Bladder microvascular endothelial cell (primary cell): Measurements from ENCODE around the gene SEC22C. TPM values are rescaled to one million over a fixed set of nuclear protein-coding genes. Genes with fewer than 3 reads are reported as not detected.

Experiments used
- total RNA-seq: library from RNA; depleted of rRNA; stranded (reverse); fragments of >200 nt; gene quantifications from 2 replicates; pipeline ENCODE4 v1.2.3, GENCODE V29; 2014

The SEC22C gene, protein sequence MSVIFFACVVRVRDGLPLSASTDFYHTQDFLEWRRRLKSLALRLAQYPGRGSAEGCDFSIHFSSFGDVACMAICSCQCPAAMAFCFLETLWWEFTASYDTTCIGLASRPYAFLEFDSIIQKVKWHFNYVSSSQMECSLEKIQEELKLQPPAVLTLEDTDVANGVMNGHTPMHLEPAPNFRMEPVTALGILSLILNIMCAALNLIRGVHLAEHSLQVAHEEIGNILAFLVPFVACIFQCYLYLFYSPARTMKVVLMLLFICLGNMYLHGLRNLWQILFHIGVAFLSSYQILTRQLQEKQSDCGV
- 49.9 and 81.4 TPM in 2 replicates for total RNA-seq

DNA sequence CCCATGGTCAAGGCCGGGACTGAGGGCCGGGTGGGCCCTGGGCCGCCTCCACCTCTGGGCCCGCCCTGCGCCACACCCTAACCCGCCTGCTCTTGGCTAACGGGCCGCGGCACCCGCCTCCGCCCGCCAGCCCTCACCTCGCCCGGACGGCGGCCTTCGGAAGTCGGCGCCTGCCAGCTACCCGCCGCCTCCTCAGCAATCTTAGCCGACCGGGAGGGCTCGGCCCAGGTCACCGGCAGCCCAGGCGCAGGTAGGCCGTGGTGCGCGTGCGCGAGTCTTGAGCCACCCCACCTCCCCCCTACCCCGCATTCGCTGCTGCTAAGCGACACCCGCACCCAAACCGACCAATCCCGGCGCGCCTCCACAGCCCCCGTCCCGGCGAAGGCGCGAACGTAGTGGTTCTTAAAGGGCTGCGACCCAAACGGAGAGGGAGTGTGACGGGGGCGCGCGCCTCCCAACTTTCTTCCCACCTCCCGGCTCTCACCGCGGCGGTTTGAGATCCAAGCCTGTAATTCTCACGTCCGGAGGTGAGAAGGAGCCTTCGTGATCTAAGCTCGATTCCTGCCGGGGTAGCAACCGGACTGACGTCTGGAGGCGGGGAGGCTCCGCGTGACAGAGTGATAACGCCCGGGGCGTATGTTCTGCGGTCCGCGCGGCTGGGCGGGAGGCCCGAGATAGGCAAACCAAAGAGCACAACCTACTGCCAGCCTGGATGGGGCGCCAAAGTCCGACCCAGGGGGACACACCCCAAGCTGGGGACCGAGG, at the start of gene SEC22C:
TSS of gene SEC22C (minus strand) at position 259 of the 765 bp plus-strand sequence. CDS start 12,921 bp downstream, outside the sequence.

DNA sequence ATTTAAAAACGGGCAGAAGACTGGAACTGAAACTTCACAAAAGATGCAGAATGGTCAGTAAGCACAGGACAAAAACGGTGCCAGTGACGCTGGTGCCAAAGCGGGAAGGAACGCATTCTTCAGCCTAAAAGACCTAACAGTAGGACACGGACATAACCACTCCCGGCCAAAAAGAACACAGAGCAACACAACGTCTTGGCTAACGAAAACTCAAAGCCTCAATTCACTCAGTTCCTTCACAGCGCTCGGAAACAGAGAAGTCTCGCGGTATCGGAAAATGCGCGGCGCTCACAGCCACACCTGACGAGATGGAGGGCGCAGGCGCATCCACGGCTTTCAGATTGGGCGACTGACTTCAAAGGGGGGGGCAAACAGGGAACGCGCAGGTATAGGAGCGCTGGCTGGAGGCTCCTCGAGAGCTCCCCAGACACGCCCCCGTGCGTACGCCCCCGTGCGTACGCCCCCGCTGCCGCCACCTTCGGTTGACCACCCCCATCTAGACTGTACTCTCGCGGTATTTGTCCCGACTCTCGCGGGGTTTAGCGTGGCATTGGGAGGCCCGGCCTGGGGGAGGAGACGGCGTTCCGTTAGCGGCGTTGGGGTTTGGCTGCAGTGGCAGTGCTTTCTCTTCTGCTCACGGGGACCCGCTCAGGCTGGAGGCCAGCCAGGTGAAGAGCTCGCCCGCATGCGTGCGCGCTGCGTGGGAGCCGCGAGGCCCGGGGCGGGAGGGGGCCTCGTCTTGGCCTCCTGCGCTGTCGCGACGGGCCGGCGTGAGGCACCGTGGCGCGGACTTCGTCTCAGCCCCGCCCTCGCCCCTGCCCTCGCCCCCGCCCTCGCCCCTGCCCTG, 18.6 kb upstream of the SEC22C start, which contains the start of gene NKTR:
TSS of gene NKTR (plus strand) at position 576 of the 847 bp plus-strand sequence. CDS start 321 bp downstream, outside the sequence.

DNA sequence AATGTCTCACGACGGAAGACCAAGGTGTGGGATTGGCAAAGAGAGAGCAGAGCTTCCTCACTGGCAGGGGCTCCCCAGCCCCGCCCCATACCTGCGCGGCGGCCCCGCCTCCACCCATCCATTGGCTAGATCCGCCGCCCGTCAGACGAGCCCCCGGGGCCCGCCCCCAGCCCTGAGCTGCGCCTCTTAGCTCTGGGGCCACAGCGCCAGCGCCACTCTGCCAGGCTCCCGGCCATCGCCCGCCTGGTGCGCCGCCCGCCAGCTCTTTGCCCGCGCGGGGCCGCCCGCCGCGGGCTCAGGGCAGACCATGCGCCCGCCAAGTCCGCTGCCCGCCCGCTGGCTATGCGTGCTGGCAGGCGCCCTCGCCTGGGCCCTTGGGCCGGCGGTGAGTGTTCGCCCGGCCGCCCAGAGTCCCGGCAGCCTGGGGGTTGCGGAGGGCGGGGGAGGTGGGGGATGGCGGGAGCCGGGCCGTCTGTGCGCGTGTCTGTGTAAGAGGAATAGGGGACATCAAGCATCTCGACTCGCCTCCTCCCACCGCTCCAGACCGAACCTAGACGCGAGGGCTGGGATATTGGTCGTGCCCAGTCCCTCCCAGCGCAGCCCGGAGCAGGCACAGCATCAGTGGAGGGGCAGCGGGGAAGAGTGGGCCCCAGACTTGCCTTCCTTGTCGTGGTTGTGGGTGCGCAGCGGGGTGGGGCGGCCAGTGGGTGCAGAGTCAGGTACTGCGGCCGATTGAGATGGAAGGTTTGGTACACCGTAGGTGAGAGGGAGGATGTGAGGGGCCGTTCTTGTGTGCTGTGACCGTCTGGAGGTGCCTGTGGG, 79.1 kb downstream of the SEC22C start, which contains the start of gene VIPR1:
TSS of gene VIPR1 (plus strand) at position 215 of the 822 bp plus-strand sequence. CDS start at position 308, 93 bp downstream.

Other genes starting within 250 kb of the SEC22C start
- not detected in 2 replicates for gene LYZL4, start 171.4 kb downstream of the SEC22C start, total RNA-seq
- gene VIPR1, start 79.3 kb downstream of the SEC22C start, total RNA-seq: 0.25 TPM in 1 of 2 replicates, not detected in the other
- 17.1 and 20.7 TPM in 2 replicates for gene SS18L2, start 8.9 kb upstream of the SEC22C start, total RNA-seq
- gene NKTR, start 18.7 kb upstream of the SEC22C start, total RNA-seq: 41.6 and 81.3 TPM in 2 replicates
- 10.5 and 15.3 TPM in 2 replicates for gene ZBTB47, start 71.7 kb upstream of the SEC22C start, total RNA-seq
- not detected in 2 replicates for gene KLHL40, start 103.6 kb upstream of the SEC22C start, total RNA-seq
- gene HHATL, start 120.8 kb upstream of the SEC22C start, total RNA-seq: not detected in 2 replicates
- 0.57 TPM in 1 of 2 replicates, not detected in the other for gene CCDC13, start 191.3 kb upstream of the SEC22C start, total RNA-seq
- 79.0 and 99.9 TPM in 2 replicates for gene HIGD1A, start 222.5 kb upstream of the SEC22C start, total RNA-seq
- 0.16 and 6.9 TPM in 2 replicates for gene ACKR2, start 227.5 kb upstream of the SEC22C start, total RNA-seq